Uterus (tissue), 2 donors: Measurements from ENCODE around the gene ASAP2.

ENCODE experiments used
- POLR2A ChIP-seq, 2 donors: fragments of 450-650 bp; IDR thresholded peaks; one replicate each; pipeline ENCODE4 v1.6.1; 2016; ENCODE audit warnings: antibody characterized with exemption in 2 of 2, mild to moderate bottlenecking in 1 of 2, moderate library complexity in 1 of 2
- TF ChIP-seq, protein P1 (sequence below), 4 experiments: fragments of 200-600 bp in 2 of 4; fragments of 450-650 bp in 2 of 4; sonication (generic) in 2 of 4; IDR thresholded peaks; one replicate each; pipeline ENCODE4 v1.5.1; 2016 to 2019; ENCODE audit warnings: antibody characterized with exemption in 4 of 4, mild to moderate bottlenecking in 2 of 4, moderate library complexity in 1 of 4

GRCh38 chr2:9297807-9298206 lies 91.2 kb downstream of the ASAP2 start:
- TF ChIP-seq, protein P1, sequence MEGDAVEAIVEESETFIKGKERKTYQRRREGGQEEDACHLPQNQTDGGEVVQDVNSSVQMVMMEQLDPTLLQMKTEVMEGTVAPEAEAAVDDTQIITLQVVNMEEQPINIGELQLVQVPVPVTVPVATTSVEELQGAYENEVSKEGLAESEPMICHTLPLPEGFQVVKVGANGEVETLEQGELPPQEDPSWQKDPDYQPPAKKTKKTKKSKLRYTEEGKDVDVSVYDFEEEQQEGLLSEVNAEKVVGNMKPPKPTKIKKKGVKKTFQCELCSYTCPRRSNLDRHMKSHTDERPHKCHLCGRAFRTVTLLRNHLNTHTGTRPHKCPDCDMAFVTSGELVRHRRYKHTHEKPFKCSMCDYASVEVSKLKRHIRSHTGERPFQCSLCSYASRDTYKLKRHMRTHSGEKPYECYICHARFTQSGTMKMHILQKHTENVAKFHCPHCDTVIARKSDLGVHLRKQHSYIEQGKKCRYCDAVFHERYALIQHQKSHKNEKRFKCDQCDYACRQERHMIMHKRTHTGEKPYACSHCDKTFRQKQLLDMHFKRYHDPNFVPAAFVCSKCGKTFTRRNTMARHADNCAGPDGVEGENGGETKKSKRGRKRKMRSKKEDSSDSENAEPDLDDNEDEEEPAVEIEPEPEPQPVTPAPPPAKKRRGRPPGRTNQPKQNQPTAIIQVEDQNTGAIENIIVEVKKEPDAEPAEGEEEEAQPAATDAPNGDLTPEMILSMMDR (IDR thresholded peaks at IDR 0.05): no peak
- no peak for TF ChIP-seq POLR2A (IDR thresholded peaks at IDR 0.05)
